NK-92 (cell line): ENCODE data around the gene ITK.

Source experiments
- DNase-seq: peaks from one replicate; lab custom pipeline; 2025; ENCODE audit not compliant: unreplicated experiment; lab: John Stamatoyannopoulos, UW

ITK gene

DNA sequence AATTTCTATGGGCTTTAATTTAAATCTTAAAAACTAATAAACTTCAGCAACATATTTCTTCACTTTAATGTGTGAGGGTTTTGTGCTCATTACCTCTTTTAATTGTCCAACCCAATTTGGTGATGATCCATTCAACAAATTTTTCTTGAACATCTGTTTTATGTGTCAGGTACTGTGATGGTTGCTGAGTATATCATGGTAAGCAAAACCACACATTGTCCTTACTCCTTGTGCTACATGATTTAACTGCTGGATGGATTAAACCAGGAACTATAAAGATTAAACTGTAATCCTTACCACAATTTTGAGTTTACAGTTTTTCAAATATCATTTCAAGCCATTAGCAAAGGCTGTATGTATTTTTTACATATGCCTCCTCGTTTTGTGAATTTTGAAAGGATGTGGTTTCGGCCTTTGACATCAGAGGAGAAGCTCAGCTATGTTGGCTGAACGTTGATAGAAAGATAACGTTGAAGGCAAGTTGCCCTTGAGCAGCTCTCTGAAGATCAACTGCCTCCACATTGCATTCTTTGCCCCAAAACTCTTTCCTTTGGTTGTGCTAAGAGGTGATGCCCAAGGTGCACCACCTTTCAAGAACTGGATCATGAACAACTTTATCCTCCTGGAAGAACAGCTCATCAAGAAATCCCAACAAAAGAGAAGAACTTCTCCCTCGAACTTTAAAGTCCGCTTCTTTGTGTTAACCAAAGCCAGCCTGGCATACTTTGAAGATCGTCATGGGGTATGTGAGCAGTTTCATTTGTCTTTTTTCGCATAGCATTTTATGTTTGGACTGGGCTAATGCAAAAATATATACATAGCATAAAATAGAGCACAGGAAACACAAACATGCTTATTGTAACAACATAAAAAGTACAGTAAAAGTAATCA lies at the start of gene ITK:
ITK (plus strand) TSS at position 467 of the 891 bp plus-strand sequence; CDS start at position 605, 138 bp downstream.
- DNase-seq = no peak

DNA sequence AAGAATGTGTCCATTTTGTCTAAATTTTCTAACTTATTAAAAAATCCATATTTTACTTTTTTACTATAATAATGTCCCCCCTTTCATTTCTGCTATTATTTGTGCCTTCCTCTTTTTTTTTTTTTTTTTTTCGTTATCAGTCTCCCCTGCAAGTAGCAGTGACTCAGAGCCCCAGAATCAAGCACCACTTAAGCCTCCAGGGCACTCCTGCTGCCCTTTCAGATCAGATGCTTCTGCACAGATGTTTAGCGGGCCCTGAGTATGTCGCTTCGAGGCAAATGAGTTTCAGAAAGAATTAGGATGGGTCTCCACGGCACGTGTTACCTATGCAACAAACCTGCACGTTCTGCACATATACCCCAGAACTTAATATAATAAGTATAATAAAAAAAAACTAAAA lies 49.7 kb upstream of the ITK start:
- DNase-seq = no peak

DNA sequence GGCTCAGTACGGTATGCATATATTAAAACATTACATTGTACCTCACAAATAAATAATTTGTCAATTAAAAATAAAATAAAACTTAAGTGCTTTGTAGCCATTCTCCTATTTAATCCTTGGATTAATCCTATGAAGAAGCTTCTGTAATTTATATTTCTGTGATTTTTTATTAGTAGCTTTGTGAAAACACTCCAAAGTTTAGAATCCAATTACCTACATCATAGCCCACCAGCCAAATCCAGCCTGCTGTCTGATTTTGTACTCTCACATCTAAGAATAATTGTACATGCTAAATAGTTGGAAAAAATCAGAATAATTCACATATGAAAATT lies 48.4 kb upstream of the ITK start:
- DNase-seq = no peak

DNA sequence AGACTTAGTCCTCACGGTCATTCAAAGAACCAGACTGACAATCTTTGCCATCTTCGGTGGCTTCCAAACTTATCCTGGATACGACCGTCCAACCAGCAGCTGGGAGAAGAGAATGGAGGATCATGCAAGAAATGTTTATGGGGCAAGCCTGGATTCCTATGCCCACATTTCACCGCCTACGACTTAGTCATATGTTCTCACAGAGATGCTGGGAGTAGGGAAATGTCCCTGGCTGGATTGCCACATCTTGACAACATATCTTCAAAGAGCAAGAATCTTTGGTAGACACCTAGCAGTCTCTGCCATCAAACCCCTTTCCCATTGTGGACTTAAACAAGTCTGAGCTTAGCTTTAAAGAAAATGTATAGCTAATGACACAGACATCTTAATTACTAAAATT lies 42.9 kb upstream of the ITK start:
- no peak for DNase-seq

DNA sequence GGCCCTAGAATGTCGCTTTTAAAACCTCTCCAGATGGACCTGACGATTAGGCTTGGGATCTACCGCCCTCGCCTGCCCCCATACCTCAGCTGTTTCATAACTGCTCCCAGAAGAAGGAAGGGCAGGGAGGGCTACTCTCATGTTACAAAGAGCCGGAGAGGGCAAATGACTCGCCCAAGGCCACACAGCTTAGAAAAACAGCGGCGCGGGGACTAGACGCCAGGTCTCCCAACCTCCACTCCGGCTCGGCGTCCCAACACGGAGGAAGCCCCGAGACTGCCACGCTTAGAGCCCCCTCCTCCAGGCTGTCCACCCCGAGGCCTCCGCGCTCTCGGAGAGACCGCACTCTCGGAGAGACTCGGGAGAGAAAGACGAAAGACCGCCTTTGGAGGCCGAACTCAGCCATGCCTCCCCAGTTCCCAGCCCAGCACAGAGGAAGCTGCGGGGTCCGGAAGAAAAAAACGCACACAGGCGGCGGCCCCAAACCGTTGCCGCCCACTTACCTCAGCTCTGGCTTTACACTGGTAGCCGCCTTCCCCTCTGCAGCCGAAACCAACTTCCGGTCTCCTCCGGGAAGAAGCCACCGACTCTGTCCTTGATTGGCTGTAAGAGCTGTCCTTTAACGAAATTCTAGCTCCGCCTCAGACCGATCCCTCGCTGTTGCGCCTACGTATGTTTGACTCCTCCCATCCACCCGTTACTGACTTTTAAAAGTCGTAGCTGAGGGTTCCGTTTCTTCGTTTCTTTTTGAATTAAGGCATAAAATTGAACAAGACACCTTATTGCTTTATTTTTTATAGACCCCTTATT lies 38.1 kb upstream of the ITK start, which contains the start of gene MED7:
MED7 (minus strand) TSS at position 549 of the 810 bp plus-strand sequence. CDS start 3,434 bp downstream, outside the sequence.
- DNase-seq = peak; percentile 73

DNA sequence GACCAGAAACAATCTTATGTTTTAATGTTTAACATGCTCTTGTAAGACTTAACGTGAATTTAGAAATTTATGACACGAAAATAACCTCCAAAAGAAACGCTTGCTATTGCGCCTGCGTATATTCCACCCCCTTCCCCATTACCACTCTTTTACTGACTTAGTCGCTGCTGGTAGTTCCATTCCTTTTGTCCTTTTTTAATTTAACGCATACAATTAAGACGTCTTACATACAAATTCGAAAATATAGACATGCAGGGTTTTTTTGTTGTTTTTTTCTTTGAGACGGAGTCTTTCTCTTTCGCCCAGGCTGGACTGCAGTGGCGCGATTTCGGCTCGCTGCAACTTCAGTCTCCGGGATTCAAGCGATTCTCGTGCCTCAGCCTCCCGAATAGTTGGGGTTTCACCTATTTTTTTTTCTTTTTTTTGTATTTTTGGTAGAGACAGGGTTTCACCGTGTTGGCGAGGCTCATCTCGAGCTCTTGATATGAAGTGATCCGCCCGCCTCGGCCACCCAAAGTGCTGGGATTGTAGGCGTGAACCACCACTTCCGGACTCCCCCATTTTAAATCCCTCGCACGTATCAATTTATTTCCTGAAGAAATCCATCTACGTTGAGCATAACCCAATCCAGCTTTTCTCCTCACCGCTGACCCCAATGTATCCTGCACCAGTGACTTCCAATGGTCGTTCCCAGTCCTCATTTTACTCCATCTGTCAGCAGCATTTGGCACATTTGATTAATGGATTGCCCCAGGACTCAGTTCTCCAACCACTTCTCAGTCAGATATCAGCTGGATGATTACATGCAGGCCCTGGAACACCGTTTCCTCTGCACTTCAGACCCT lies 37.3 kb upstream of the ITK start:
- no peak for DNase-seq

DNA sequence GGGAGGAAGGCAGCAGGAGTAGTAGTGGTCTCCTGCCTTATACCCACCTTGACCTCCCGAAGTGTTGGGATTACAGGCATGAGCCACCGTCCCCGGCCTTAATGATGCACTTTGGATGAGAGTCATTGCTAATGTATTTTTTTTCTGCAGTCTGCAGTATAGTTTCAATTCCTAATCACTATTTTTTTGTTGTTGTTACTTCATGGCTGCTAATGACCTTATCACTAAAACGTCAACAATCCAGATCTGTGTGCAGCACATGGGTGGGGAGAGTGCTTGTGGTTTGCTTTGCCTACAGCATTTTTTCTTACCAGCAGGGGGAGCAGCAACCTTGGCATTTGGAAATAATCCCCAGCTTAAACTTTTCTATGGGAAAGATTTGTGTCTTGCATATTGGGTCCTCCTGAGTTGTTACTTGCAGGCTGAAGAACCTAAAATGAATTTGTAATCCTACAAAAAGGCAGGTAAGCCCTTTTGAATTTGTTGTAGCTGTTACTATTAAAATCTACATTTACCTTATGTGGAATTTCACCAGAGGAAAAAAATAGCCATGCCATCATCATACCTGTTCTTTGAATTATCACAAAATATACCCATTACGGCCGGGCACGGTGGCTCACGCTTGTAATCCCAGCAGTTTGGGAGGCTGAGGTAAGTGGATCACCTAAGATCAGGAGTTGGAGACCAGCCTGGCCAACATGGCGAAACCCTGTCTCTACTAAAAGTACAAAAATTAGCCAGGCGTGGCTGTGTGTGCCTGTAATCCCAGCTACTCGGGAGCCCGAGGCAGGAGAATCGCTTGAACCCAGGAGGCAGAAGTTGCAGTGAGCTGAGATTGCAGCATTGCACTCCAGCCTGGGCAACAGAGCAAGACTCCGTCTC lies 31.7 kb upstream of the ITK start:
- no peak for DNase-seq

DNA sequence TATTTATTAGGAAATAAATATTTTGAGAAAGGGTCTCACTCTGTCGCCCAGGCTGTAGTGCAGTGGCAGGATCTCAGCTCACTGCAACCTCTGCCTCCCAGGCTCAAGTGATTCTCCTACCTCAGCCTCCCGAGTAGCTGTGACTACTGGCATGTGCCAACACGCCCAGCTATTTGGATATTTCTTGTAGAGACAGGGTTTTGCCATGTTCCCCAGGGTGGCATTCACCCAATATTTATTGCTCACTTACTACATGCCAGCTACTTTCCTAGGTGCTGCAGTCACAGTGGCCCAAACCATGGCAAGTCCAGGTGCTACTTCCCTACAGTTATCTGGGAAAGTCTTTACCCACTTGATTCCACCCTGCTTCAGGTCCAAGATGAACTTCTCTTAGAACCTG lies 29.6 kb upstream of the ITK start:
- no peak for DNase-seq

DNA sequence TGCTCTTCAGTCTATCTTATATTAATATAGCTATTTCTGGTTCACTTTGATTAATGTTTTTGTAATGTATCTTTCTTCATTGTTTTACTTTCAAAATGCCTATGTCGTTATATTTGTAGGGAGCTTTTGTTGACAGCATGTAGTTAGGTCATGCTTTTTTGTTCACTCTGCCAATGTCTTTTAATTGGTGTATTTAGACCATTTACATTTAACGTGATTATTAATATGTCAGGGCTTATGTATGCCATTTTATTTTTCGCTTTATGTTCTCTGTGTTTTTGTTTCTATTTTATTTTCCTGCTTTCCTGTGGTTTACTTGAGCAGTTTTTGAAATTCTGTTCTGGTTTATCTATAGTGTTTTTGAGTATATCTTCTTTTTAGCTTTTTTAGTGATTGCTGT lies 25.3 kb upstream of the ITK start:
- DNase-seq = no peak

DNA sequence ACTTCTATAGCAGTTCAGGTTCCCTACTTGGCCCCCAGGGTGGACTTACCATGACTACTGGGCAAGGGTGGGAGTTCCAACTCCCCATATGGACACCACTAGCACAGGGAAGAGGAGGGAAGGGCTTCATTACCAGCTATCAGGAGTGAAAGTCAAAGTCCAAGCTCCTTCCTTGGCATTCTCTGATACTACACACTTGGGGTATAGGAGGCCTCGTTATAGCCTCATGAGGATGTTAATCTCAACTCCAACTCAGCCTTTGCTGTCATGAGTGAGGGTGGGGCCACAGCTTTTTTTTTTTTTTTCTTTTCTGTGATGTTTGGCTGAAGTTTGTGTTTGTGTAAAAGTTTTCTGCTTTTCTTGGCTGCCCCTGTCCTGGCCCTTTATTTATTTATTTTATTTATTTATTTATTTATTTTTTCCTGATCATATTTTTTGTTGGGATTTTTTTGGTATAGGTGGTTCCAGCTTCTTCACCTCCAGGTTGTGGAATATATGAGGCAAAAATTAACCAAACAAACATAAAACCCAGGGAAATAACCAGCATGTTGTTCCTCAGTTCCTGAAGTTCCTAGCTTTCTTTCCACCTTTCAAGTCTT lies 23.2 kb upstream of the ITK start:
- DNase-seq = no peak

DNA sequence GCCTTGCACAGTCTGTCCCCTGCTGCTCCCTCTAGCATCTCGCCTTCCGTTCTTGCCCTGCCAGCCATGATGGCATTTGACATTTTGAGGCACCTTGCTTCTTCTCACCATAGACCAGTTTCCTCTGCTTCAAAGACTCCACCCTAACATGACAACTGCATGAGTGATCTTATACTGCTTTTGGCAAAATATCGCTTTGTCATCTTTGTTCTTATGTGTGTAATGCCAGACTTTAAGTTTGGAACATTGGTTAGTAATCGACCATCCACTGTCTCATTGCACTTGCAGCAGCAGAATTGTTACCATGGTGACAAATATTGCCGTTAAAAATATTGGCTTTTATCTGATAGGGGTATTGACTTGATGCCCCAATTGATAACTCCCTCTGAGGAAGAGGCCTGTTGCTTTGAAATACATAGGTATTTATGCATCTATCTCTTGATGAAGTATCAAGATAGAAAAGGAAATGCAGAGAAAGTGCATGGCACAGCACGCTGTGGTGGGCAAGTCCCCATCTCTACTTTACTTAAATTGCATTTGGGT lies 21.4 kb upstream of the ITK start:
- no peak for DNase-seq

DNA sequence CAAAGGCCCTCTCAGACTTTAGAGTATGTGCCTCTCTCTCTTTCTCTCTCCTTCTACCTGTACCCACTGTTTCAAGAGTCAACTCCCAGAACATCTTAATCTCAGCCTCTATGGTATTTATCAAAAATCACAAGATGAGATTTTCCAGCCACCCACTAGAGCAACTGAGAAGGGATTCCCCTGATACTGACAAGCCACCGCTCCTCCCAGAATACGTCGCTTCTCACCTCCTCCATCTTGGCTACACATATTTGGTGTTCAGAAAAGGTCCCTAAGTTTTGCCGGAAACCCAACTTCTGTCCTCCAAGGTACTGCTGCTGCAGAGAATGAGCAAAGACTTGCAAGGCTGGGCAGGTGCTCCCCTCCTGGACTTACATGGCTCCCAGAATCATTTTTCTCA lies 20.6 kb upstream of the ITK start:
- no peak for DNase-seq

DNA sequence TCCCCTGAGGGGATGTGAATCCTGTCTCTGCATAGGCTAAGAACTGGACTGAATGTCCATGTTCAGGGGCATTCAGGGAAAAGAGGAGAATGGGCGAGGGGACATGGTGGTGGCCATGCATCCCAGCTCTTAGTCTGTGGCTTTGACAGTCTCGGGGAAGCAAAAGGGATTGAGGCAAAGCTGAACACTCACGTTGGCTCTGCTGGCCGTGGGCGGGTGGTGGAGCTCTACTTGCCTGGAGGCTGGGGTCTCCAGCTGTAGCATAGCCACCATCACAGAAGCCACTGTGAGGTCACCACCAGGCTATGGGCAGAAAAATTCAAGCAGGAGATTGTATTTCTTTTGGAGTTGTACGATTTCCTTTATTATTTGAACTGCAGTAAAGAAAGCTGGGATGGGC lies 18.6 kb upstream of the ITK start:
- DNase-seq = no peak

DNA sequence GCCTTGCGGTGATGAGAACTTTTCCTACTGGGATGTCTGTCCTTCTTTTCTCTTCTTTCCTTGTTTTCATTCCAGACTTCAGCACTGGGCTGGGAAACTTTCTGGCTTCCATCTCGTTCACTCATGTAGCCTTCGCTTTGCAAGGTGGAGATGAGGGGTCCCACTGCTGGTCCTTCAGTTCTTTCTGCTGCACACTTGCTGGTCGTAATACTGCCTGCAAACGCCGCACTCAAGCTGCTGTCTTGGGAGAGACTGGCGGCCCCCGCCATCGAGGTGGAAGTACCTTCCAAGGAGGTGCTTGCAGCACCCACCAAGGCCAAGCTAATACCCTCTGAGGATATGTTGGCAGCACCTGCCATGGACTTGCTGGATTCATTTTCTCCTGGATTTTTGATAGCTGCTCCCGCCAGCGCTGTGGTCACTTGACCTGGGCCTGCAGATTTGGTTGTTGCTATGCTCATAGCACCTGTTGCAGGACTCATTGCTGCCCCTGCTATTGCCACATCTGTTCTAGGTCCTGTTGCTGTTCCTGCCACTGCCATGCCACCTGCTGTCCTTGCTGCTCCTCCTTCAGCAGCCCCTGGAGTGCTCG lies 17.6 kb upstream of the ITK start:
- no peak for DNase-seq

DNA sequence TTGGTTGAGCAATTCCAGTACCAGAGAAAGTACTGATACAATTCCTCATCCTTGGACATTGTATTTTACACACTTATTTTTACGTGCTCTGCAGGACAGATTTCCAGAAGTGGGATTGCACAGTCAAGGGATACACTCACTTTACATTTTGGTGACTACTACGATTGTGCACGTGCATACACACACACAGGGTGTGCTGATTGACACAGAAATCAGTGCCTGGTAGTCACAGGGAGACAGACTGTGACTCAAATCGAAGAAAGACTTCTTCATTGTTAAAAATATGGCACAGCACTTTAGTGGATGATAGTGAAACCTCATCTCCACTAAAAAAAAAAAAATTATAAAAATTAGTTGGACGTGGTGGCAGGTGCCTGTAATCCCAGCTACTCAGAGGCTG lies 16.1 kb upstream of the ITK start:
- DNase-seq = no peak

DNA sequence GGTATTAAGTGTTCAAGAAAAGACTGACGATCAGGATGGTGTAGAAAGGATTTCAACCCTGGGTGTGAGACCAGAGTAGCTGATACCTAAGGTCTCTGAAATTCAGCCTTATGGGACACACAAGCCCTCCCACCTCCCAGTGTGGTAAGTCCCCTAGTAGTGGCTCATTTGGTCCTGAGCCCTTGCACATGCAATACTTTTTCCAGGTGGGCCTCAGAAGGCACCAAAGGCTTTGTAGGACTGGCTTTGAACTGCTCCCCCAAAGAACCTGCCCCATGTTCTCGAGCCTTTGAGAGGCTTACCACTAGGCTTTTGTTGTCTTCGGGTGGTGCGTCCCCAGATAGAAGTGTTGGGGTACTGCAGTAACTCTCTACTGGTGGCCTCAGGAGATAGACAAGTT lies 15.4 kb upstream of the ITK start:
- no peak for DNase-seq

DNA sequence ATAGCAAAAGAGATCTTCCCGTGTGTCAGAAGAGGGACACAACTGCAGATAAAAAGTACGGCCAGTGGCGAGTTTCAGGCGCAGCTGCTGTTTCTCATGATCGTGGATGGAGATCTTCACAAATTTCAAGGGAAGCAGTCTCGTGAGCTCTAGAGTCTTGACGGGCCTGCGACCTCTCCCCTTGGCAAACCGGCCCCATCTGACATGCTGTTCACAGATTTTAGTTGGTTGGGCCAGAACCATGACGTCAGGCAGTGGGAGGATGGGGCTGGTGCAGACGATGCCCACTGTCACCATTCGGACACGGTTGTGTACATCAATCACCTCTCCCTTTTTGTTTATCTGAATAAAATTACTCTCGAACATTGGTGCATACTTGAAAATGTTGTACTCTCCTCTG lies 15.0 kb upstream of the ITK start:
- no peak for DNase-seq

DNA sequence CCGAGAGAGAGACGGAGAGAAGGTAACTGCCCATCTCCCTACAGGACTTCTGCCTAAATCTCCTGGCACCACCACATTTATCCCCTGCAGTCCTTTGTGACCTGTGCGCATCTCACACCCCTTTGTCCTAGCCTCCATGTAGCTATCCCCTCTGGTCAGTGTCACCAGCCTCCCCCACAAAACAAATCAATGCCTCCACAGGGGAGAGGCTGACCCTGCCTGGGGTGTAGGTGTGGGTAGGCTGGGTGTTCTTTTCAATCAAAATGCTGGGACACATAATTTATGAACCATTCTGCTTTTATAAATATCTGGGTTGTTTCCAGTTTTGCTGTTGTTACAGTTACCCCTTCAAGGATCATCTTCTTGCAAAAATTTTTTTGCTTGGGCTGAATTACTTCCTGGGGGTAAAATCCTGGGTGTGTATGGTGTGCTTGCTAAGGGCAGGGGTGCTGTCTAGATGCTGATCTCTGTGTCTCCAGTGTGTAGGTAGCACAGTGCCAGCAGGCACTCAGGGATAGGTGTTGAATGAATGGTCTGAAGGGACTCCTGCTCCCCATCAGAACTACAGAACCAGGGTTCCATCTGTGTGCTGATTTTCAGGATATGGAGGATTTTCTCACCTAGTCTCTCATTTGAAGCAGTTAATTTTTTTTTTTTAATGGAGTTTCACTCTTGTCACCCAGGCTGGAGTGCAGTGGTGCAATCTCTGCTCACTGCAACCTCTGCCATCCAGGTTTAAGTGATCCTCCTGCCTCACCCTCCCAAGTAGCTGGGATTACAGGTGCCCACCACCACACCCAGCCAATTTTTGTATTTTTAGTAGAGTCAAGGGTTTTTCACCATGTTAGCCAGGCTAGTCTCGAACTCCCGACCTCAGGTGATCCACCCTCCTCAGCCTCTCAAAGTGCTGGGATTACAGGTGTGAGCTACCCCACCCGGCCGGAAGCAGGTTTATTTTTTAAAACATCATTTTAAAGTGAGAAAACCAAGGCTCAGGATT lies 14.1 kb upstream of the ITK start, which contains the start of gene GARIN3:
GARIN3 (minus strand) TSS at position 51 of the 1,000 bp plus-strand sequence. CDS start 96 bp downstream, outside the sequence.
- no peak for DNase-seq
